HG03571 (cell line): ENCODE measurements around the gene SHISA2.

Source experiments
- ATAC-seq: cut with Tn5 transposase; IDR thresholded peaks from one replicate; pipeline ENCODE4 v1.9.1; 2021; ENCODE audit not compliant: unreplicated experiment

SHISA2 gene

GRCh38 chr13:26050568-26051230 is 1.1 kb downstream of the SHISA2 start:
- no peak for ATAC-seq

GRCh38 chr13:26048741-26049140 is 3.1 kb downstream of the SHISA2 start:
- ATAC-seq: no peak

- ATAC-seq: no peak
Observed at GRCh38 chr13:26047040-26047439, 4.8 kb downstream of the SHISA2 start.

DNA sequence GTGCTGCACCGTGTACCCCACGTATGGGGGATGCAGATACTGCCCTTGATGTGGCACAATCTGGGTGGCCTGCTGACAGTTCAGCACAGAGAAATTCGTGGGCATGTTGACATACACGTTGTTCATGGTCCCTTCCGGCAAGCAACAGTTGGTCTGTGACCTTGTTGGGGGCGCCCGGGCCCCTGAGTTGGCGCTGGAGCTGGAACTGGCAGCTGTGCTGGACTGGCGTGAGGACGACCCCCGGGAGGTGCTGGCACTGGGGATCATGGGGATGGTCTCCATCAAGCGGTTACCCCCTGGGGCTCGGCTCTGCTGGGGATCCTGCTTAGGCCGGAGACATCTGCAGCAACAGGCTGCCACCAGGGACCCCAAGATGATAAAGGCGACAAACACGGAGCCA is 5.2 kb downstream of the SHISA2 start:
- ATAC-seq: no peak

DNA sequence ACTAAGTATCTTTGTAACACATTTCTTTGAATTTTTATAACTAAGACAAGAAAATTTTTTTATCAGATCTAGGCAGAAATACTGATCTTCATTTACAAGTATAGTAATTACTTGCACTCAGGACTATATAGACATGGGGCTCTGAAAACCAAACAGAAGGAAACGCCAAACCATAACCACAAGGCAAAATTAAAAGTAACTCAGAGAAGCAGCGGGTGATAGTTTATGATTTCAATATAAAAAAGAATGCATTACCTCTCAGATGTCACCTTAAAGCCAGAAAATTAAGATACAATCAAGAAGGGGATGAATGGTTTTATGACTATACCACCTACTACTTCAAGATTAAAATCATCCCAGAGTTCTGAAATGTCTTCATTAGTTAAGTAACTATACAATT is 6.7 kb downstream of the SHISA2 start:
- no peak for ATAC-seq

GRCh38 chr13:26042785-26043184 is 9.0 kb downstream of the SHISA2 start:
- ATAC-seq: no peak

DNA sequence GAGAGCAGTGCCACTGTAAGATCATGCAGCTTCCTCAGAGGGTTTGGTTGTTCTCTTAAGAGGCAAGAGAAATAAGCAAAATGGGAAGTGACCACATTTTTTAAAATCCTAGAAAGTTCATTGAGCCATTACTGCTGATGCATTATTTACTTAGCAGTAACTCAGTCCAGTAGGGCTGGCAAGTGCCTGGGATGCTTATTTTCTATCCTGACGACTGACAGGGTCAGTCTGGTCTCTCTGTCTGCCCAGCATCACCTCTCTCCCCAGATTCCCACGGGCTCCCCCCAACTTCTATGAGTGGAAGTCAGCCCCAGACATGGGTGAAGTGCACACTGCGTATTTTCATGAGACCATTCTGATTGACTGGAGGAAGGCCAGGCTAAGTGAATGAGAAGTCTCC is 10.4 kb downstream of the SHISA2 start:
- no peak for ATAC-seq

GRCh38 chr13:26038931-26039475 is 12.8 kb downstream of the SHISA2 start:
- ATAC-seq: no peak

GRCh38 chr13:26037302-26037701 is 14.5 kb downstream of the SHISA2 start:
- no peak for ATAC-seq

GRCh38 chr13:26036383-26036782 is 15.4 kb downstream of the SHISA2 start:
- ATAC-seq: no peak

- no peak for ATAC-seq
Observed at GRCh38 chr13:26034018-26034417, 17.8 kb downstream of the SHISA2 start.

GRCh38 chr13:26030331-26030730 is 21.5 kb downstream of the SHISA2 start:
- ATAC-seq: no peak

DNA sequence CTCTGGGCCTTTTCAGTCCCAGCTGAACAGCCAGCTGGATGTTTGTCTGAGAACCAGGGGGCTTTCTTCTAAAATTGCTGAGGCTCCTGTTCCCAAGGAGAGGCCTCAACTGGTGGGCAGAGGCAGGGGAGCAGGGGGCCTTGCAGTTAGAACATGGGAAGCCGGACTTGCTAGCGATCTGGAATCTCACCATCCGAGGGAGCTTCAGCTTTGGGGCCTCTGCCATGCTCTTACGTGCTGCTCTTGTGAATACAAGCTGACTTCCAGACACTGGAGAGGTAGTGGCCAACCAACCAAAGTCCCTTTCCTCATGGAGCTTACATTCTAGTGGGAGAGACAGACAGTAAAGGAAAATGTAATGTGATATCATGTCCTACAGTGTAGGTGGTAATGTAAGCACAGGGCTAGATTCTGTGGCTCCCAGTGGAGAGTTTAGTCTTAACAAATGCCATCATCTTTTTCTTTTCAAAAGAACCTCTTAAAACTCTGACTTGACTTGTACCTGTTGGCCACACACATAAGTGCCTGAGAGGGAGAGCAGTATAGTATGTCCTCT is 22.2 kb downstream of the SHISA2 start:
- ATAC-seq: no peak

- no peak for ATAC-seq
Observed at GRCh38 chr13:26026211-26026610, 25.6 kb downstream of the SHISA2 start.

DNA sequence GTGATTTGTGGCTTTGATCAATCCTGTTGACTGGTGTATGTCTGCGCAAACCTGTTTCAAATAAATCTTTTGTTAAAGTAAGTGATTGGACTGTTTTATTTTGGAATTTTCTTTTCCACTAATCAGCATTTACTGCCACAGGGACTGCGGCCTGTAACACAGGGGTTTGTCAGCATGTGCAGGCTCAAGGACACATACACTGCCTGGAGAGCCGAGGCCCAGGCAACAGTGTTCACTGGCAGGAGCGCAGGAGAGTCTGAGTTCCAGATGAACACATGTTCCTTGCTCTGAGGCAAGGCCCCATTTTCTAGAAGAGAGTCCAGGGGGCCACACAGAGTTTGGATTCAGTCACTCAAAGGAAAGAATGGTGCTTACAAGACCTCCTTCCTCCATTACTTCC is 26.0 kb downstream of the SHISA2 start:
- no peak for ATAC-seq

- ATAC-seq: no peak
Observed at GRCh38 chr13:26025196-26025595, 26.6 kb downstream of the SHISA2 start.

- ATAC-seq: no peak
Observed at GRCh38 chr13:26024558-26024957, 27.3 kb downstream of the SHISA2 start.

DNA sequence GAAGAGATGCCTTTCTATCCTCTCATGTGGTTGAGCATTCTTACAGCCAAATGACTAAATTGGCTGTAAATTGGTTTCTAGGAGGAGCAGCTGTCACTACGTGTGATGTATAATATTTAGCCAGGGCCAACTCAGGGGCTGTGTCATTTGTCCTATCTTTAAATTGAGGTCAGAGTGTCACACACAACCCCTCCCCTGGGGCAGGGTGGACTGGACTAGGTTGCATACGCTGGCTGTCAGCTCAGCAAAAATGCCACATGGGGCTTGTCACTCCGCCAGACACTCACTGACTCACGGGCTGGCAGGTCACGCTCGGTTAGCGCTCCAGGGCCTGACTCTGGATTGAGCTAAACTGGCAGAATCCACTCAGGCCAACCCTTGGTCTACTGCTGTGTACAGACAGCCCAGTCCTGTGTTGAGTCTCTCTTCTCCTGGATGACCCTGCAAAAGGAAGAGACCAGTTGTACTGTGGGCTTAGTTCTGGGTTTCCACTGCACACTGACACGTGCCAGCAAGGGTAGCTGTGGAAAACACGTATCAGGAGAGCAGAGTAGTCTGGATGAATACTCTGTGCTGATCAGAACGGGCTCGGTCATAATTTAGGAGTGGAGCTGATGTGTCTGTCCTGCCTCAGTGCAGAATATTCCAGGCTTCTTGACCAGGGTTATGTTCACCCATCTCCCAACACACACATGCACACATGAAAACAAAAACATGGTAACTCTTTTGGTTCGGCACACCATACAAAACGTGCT is 29.1 kb downstream of the SHISA2 start:
- no peak for ATAC-seq

DNA sequence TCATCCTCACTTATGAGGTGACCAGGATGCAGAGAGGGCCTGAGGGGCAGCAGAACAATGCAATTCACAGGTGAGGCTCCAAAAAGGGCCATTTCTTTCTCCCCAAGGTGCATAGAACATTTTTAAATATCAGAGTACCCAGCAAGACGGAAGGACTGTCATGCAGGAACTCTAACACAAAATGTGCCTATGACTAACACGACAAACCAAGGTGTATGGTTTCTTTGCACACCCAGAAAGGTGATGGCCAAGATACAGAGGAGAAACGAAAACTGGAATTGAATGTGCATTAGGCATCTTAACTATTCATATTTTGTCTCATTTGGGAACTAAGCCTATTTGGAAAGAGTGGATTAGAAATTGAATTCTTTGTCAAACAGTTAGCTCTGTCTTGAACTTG is 29.9 kb downstream of the SHISA2 start:
- no peak for ATAC-seq

GRCh38 chr13:26021516-26021915 is 30.3 kb downstream of the SHISA2 start:
- no peak for ATAC-seq

DNA sequence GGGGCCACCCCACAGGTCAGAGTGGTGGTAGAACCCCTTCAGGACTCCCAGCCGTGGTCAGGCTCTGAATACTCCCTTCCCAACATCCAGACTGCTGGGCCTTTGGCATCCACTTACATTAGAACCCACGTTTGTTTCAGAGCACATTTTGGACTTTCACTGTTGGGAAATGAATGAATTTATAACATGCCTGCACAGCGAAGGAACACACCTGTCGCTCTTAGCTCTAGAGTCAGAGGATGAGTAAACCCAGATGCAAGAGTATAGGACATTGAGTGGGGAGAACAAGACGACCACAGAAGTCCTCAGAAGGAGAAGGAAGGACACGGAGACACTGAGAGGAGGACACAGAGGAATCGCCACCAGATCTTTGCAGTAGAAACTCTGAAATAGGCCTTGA is 30.9 kb downstream of the SHISA2 start:
- no peak for ATAC-seq
